NCI-H1930 (cell line): ENCODE data around the gene RXFP1.
A peak's percentile ranks its signal among the peaks of the same experiment; 100 is the strongest.

Experiments
- DNase-seq, 2 experiments: peaks; one replicate each; lab custom pipeline; 2025; lab: John Stamatoyannopoulos, UW

The RXFP1 gene

DNA sequence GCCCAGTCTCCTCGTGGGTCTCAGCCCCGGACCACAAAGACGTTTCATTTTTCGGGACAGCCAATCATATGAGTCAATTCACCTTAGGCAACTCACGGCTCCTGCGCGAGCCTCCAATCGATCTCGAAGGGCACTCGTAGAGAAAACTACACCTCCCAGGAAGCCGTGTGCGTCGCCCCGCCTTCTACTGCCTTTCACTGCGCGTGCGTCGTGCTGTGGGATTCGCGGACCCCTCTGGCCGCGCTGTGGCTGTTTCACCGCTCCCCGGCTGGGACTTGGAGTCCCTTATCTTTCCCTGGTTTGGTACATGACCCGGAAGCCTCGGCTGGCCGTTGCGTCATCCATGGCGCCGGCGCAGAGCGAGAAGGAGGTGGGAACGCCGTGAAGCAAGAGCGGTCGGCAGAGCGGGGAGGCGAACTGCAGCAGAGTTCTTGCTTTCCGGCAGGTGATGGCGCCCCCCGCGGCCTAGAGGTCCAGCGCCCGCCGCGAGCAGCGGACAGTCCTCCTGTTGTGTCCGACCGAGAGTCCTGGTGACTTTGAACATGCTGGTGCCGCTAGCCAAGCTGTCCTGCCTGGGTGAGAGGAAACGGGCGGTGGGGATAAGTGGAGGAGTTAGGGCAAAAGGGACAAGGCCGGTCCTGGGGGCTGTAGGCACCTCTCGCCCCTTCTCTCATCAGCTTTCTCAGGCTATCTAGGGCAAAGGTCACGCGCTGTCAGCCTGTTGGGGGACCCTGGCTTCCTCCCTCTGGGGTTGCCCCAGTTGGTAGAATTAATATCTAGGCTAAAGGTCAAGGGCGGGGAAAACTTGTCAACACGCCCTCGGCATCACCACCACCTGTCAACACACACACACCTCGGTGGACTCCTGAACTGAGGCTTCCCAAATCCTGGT lies 150.5 kb downstream of the RXFP1 start, which contains the start of gene ETFDH:
ETFDH (plus strand) TSS at position 382 of the 892 bp plus-strand sequence; CDS start at position 543, 161 bp downstream.
- peak; percentile 98 to 99 for DNase-seq

- no peak for DNase-seq
Observed at GRCh38 chr4:158673633-158674032, 152.0 kb downstream of the RXFP1 start.

DNA sequence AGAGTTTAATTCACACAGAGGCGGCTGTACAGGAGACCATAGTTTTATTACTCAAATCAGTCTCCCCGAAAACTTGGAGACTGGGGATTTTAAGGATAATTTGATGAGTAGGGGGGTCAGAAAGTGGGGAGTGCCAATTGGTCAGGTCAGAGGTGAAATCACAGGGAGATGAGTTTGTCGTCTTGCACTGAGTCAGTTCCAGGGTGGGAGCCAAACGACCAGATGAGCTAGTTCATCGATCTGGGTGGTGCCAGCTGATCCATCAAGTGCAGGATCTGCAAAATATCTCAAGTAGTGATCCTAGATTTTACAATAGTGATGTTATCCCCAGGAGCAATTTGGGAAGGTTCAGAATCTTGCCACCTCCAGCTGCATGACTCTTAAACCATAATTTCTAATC lies 154.4 kb downstream of the RXFP1 start:
- DNase-seq: no peak

GRCh38 chr4:158678767-158679166 lies 157.1 kb downstream of the RXFP1 start:
- no peak for DNase-seq

GRCh38 chr4:158681629-158682028 lies 159.9 kb downstream of the RXFP1 start:
- DNase-seq: peak; percentile 40 to 83

GRCh38 chr4:158682066-158682465 lies 160.4 kb downstream of the RXFP1 start:
- DNase-seq: peak; percentile 9 to 59

DNA sequence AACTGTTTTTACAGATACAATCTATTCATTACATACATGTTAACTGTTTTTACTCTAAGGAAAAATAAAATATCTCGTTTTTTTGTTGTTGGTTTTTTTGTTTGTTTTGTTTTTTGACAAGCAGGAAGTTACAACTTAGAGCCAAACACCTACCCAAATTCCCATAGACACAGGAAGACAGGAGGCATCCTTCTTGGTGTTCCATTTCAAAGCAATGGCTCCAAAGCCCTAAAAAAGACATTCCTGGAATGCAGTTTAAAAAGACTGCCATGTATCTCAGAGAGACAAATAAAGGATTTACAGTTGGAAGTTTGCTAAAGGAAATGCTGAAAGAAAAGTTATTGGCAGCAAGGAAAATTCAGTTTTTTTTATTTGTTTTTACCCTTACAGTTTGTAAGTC lies 167.1 kb downstream of the RXFP1 start:
- DNase-seq: no peak
